Karpas-422 (cell line): Measurements from ENCODE around the gene OCA2. TPM values are rescaled to one million over a fixed set of nuclear protein-coding genes. Genes with fewer than 3 reads are reported as not detected.

Experiments
- DNase-seq: peaks from one replicate; pipeline ENCODE4 v3.0.0-alpha.2; 2015
- H2AFZ ChIP-seq: fragments of 200-600 bp; sonication (generic); 2 replicates; pipeline ENCODE4 v1.6.1; 2014; ENCODE audit warnings: antibody characterized with exemption, low read length, mixed read lengths
- H3K27ac ChIP-seq: fragments of 200-600 bp; sonication (generic); 2 replicates; pipeline ENCODE4 v1.5.1; 2014; ENCODE audit warnings: mild to moderate bottlenecking, low read length, moderate library complexity
- H3K27me3 ChIP-seq: fragments of 200-600 bp; sonication (generic); 2 replicates; pipeline ENCODE4 v1.6.1; 2014; ENCODE audit warnings: low read length, mixed read lengths
- H3K36me3 ChIP-seq: fragments of 200-600 bp; sonication (generic); 2 replicates; pipeline ENCODE4 v1.6.1; 2014; ENCODE audit warnings: low read length, mixed read lengths; ENCODE audit not compliant: insufficient read depth
- H3K4me1 ChIP-seq: fragments of 200-600 bp; sonication (generic); 2 replicates; pipeline ENCODE4 v1.6.1; 2014; ENCODE audit warnings: mild to moderate bottlenecking, low read length, mixed read lengths
- H3K4me2 ChIP-seq: fragments of 200-600 bp; sonication (generic); 2 replicates; pipeline ENCODE4 v1.6.1; 2014; ENCODE audit warnings: low read length, low read depth, mild to moderate bottlenecking; ENCODE audit not compliant: poor library complexity, severe bottlenecking
- H3K4me3 ChIP-seq: fragments of 200-600 bp; sonication (generic); 2 replicates; pipeline ENCODE4 v1.5.1; 2014; ENCODE audit warnings: mild to moderate bottlenecking, antibody characterized with exemption, low read length, mixed read lengths
- H3K79me2 ChIP-seq: fragments of 200-600 bp; sonication (generic); 2 replicates; pipeline ENCODE4 v1.6.1; 2014; ENCODE audit warnings: mild to moderate bottlenecking, low read length, mixed read lengths
- H3K9ac ChIP-seq: fragments of 200-600 bp; sonication (generic); 2 replicates; pipeline ENCODE4 v1.6.0; 2014; ENCODE audit warnings: low read length
- H3K9me2 ChIP-seq: fragments of 200-600 bp; sonication (generic), shearing (Covaris generic); replicated peaks from 2 replicates; pipeline ENCODE4 v1.6.0; 2014; ENCODE audit warnings: mild to moderate bottlenecking, low read length, moderate library complexity; ENCODE audit not compliant: insufficient read depth
- H3K9me3 ChIP-seq: fragments of 300-700, 200-600 bp; sonication (generic); 2 replicates; pipeline ENCODE4 v1.6.1; 2014; ENCODE audit warnings: low read length, mixed read lengths
- H4K20me1 ChIP-seq: fragments of 200-600 bp; sonication (generic); 2 replicates; pipeline ENCODE4 v1.6.1; 2014; ENCODE audit warnings: mild to moderate bottlenecking, antibody characterized with exemption, low read length, low read depth; ENCODE audit not compliant: insufficient read depth
- total RNA-seq: library from RNA; depleted of rRNA; stranded (reverse); fragments of >200 nt; shearing (Covaris generic); gene quantifications from 2 replicates; pipeline ENCODE4 v1.2.3, GENCODE V29; 2014; ENCODE audit warnings: low replicate concordance

The OCA2 gene
- total RNA-seq, 1 experiment from 2014 or later: not detected

DNA sequence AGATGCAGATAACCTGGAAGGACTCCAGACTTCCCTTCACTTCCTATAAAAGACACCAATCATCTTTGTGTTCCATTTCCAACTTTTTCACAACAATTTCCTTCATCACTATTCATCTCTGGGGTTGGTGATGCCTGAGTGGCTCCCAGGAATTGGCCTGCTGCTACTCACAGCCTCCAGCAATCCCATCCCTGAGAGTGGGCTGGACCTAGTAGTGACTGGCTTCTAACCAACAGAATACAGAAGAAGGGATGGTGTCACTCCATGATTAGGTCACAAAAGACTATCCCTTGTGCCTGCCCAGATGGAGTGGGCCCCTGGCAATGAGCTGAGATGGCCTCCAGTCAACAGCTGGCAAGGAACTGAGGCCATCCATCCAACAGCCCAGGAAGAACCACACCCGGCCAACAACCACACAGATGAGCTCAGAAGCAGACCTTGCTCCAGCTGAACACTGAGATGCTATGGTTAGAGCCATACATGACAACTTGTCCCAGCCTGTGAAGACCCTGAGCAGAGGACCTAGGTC is 20.9 kb downstream of the OCA2 start:
- Histone ChIP-seq H3K27ac (no peak overlapping the region), H3K9ac (no peak overlapping the region), H4K20me1 (no peaks in the 10 kb centered on the region), H3K4me2 (no peak overlapping the region), H3K4me1 (no peaks in the 10 kb centered on the region), H3K9me2 (no peaks in the 10 kb centered on the region), H3K27me3 (no peaks in the 10 kb centered on the region), H3K4me3 (no peak overlapping the region), H3K9me3 (no peaks in the 10 kb centered on the region), H3K36me3 (no peaks in the 10 kb centered on the region), H3K79me2 (no peaks in the 10 kb centered on the region), H2AFZ (no peak overlapping the region)
- DNase-seq: no peak

- H4K20me1 ChIP-seq: no peaks in the 10 kb centered on the region
- no peak overlapping the region for H2AFZ ChIP-seq
- H3K36me3 ChIP-seq: no peaks in the 10 kb centered on the region
- H3K4me1 ChIP-seq: no peaks in the 10 kb centered on the region
- DNase-seq: no peak
- no peaks in the 10 kb centered on the region for H3K9me3 ChIP-seq
- no peaks in the 10 kb centered on the region for H3K79me2 ChIP-seq
- H3K9me2 ChIP-seq: no peaks in the 10 kb centered on the region
- H3K4me3 ChIP-seq: no peak overlapping the region
- H3K27me3 ChIP-seq: no peaks in the 10 kb centered on the region
- H3K27ac ChIP-seq: no peak overlapping the region
- no peak overlapping the region for H3K9ac ChIP-seq
- H3K4me2 ChIP-seq: no peak overlapping the region
These were observed 23.5 kb downstream of the OCA2 start for GRCh38 chr15:28075573-28075972.

DNA sequence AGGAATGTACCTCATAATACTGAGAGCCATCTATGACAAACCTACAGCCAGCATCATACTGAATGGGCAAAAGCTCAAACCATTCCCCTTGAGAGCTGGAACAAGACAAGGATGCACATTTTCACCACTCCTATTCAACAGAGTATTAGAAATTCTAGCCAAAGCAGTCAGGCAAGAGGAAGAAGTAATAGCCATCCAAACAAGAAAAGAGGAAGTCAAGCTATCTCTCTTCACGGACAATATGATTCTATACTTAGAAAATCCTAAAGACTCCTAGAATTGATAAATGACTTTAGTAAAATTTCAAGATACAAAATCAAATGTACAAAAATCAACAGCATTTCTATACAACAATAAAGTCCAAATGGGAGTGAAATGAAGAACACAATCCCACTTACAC is 30.2 kb downstream of the OCA2 start:
- Histone ChIP-seq H3K9me2 (no peaks in the 10 kb centered on the region), H3K27ac (no peak overlapping the region), H2AFZ (no peak overlapping the region), H3K9me3 (no peaks in the 10 kb centered on the region), H3K79me2 (no peaks in the 10 kb centered on the region), H3K9ac (no peak overlapping the region), H3K36me3 (no peaks in the 10 kb centered on the region), H4K20me1 (no peaks in the 10 kb centered on the region), H3K4me3 (no peak overlapping the region), H3K27me3 (no peaks in the 10 kb centered on the region; the same call in 1 of the 2 replicates), H3K4me1 (no peaks in the 10 kb centered on the region), H3K4me2 (no peak overlapping the region)
- DNase-seq: no peak

DNA sequence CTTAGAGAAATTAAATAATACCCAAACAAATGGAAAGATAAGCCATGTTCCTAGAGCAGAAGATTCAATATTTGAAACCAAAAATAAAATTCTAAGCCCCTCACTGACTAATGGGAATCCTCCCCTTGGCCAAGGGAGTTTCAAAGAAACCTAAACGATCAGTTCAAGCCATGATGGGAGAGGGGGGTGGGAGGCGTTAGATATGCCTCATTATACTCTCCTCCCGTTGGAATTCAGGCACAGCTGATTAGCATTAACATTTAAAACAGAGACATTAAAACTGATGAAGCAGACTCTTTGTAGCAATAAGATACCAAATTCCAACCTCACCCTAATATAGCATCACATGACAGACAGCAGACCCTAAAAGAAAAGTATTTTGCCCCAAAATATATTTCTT is 32.9 kb downstream of the OCA2 start:
- H3K4me2 ChIP-seq: no peak overlapping the region
- H3K4me3 ChIP-seq: no peak overlapping the region
- H3K27ac ChIP-seq: no peak overlapping the region
- H3K9me3 ChIP-seq: no peaks in the 10 kb centered on the region
- H3K9ac ChIP-seq: no peak overlapping the region
- no peaks in the 10 kb centered on the region for H3K36me3 ChIP-seq
- no peaks in the 10 kb centered on the region for H3K9me2 ChIP-seq
- H3K4me1 ChIP-seq: no peaks in the 10 kb centered on the region
- no peak for DNase-seq
- H4K20me1 ChIP-seq: no peaks in the 10 kb centered on the region
- H3K79me2 ChIP-seq: no peaks in the 10 kb centered on the region
- H2AFZ ChIP-seq: no peak overlapping the region
- H3K27me3 ChIP-seq: no peaks in the 10 kb centered on the region; the same call in 1 of the 2 replicates

DNA sequence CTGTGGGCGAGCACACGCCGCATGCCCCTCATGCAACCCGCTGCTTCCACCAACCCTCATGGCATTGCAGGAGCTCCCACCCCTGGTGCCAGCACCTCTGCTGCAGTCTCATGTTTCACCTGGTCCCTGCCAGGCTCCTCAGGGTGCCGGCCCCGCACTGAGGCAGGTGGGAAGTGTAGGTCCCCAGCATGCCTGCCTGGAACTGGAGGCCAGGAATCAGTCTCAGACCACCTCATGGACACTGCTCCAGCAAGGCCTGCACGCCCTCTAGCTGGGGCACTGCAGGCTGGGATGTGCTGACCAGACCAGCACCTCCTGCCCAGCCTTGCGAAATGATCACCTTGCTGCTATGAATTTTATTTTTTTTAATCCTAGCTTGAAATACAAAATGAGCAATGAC is 39.1 kb downstream of the OCA2 start:
- Histone ChIP-seq H3K27me3 (no peaks in the 10 kb centered on the region; the same call in 1 of the 2 replicates), H3K9ac (no peak overlapping the region), H3K4me3 (no peak overlapping the region), H3K4me2 (no peak overlapping the region), H3K27ac (no peak overlapping the region), H3K4me1 (no peaks in the 10 kb centered on the region), H3K36me3 (no peaks in the 10 kb centered on the region), H3K9me2 (no peaks in the 10 kb centered on the region), H3K9me3 (no peaks in the 10 kb centered on the region), H4K20me1 (no peaks in the 10 kb centered on the region), H2AFZ (no peak overlapping the region), H3K79me2 (no peaks in the 10 kb centered on the region)
- no peak for DNase-seq

GRCh38 chr15:28058082-28058481 is 41.0 kb downstream of the OCA2 start:
- no peaks in the 10 kb centered on the region for H3K9me3 ChIP-seq
- H3K27me3 ChIP-seq: no peaks in the 10 kb centered on the region; the same call in 1 of the 2 replicates
- no peaks in the 10 kb centered on the region for H3K9me2 ChIP-seq
- H3K27ac ChIP-seq: no peak overlapping the region
- H3K4me2 ChIP-seq: no peak overlapping the region
- no peak for DNase-seq
- no peaks in the 10 kb centered on the region for H3K79me2 ChIP-seq
- H2AFZ ChIP-seq: no peak overlapping the region
- no peak overlapping the region for H3K9ac ChIP-seq
- no peak overlapping the region for H3K4me3 ChIP-seq
- no peaks in the 10 kb centered on the region for H4K20me1 ChIP-seq
- H3K36me3 ChIP-seq: no peaks in the 10 kb centered on the region
- H3K4me1 ChIP-seq: no peaks in the 10 kb centered on the region

DNA sequence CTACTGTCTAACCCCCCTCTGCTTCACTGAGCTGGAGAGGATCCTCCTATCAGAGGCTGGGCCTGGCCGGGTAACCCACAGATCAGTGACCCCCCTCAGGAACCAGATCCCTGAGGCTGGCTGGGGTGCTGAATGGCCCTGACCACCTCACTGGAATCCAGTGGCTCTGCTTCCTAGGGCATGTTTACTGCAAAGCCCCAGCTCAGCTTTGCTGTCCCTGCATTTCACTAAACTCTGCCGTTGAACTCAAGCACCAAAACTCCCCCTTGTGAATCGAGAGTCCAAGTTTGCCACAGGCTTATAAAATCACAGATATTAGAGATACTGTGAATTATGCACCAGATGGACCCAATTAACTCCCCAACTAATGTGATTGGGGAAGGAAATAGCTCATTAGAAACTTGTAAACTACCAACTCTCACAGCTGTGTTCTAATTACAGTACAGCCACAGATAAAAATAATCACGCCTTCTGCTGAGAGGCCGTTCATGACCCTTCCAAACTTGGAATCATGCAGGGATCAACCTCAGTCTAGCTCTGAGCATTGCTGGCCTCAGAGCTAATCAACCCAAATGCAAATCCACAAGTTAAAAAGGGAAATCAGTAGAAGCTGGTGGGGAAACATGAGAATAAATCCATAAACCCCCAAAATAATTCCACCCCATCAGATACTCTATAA is 47.0 kb downstream of the OCA2 start:
- no peak overlapping the region for H3K4me3 ChIP-seq
- no peak overlapping the region for H3K9ac ChIP-seq
- H3K27me3 ChIP-seq: no peaks in the 10 kb centered on the region
- H3K9me2 ChIP-seq: no peaks in the 10 kb centered on the region
- H3K36me3 ChIP-seq: no peaks in the 10 kb centered on the region
- no peak for DNase-seq
- no peaks in the 10 kb centered on the region for H3K79me2 ChIP-seq
- H2AFZ ChIP-seq: no peak overlapping the region
- no peaks in the 10 kb centered on the region for H3K4me1 ChIP-seq
- no peaks in the 10 kb centered on the region for H4K20me1 ChIP-seq
- H3K4me2 ChIP-seq: no peak overlapping the region
- no peaks in the 10 kb centered on the region for H3K9me3 ChIP-seq
- no peak overlapping the region for H3K27ac ChIP-seq

- Histone ChIP-seq H3K9ac (no peak overlapping the region), H4K20me1 (no peaks in the 10 kb centered on the region), H3K4me3 (no peak overlapping the region), H3K9me2 (no peaks in the 10 kb centered on the region), H3K79me2 (no peaks in the 10 kb centered on the region), H3K9me3 (no peaks in the 10 kb centered on the region), H3K27me3 (no peaks in the 10 kb centered on the region), H3K4me1 (no peaks in the 10 kb centered on the region), H3K36me3 (no peaks in the 10 kb centered on the region), H3K4me2 (no peak overlapping the region), H2AFZ (no peak overlapping the region), H3K27ac (no peak overlapping the region)
- DNase-seq: no peak
These were observed 49.5 kb downstream of the OCA2 start for GRCh38 chr15:28049581-28049980.
